ENCODE data around the gene FANCC.

The FANCC gene

GRCh38 chr9:95189251-95190098 lies 128.0 kb downstream of the FANCC start:
- DNase-seq (ENCODE audit: low read depth), result no peak

- no peak for DNase-seq (ENCODE audit: low read depth)
Observed at GRCh38 chr9:95188459-95188858, 129.1 kb downstream of the FANCC start.

- no peak for DNase-seq (ENCODE audit: low read depth)
Observed at GRCh38 chr9:95185956-95186355, 131.6 kb downstream of the FANCC start.

- no peak for DNase-seq (ENCODE audit: low read depth)
Observed at GRCh38 chr9:95182854-95183563, 134.5 kb downstream of the FANCC start.

GRCh38 chr9:95181835-95182234 lies 135.7 kb downstream of the FANCC start:
- DNase-seq (ENCODE audit: low read depth), result no peak

GRCh38 chr9:95181226-95181818 lies 136.2 kb downstream of the FANCC start:
- no peak for DNase-seq (ENCODE audit: low read depth)

- no peak for DNase-seq (ENCODE audit: low read depth)
Observed at GRCh38 chr9:95177617-95178016, 139.9 kb downstream of the FANCC start.

GRCh38 chr9:95176755-95177319 lies 140.7 kb downstream of the FANCC start:
- DNase-seq (ENCODE audit: low read depth), result no peak

- no peak for DNase-seq (ENCODE audit: low read depth)
Observed at GRCh38 chr9:95175523-95175922, 142.0 kb downstream of the FANCC start.

GRCh38 chr9:95174038-95174437 lies 143.5 kb downstream of the FANCC start:
- no peak for DNase-seq (ENCODE audit: low read depth)

- DNase-seq (ENCODE audit: low read depth), result no peak
Observed at GRCh38 chr9:95171596-95171995, 145.9 kb downstream of the FANCC start.

- no peak for DNase-seq (ENCODE audit: low read depth)
Observed at GRCh38 chr9:95171001-95171400, 146.5 kb downstream of the FANCC start.

GRCh38 chr9:95167998-95168397 lies 149.5 kb downstream of the FANCC start:
- DNase-seq (ENCODE audit: low read depth), result peak; percentile 47

- no peak for DNase-seq (ENCODE audit: low read depth)
Observed at GRCh38 chr9:95165004-95165403, 152.5 kb downstream of the FANCC start.

GRCh38 chr9:95157481-95158151 lies 159.9 kb downstream of the FANCC start:
- DNase-seq (ENCODE audit: low read depth), result no peak

GRCh38 chr9:95156074-95156473 lies 161.4 kb downstream of the FANCC start:
- DNase-seq (ENCODE audit: low read depth), result no peak

GRCh38 chr9:95155220-95155619 lies 162.3 kb downstream of the FANCC start:
- no peak for DNase-seq (ENCODE audit: low read depth)

GRCh38 chr9:95150903-95151302 lies 166.6 kb downstream of the FANCC start:
- DNase-seq (ENCODE audit: low read depth), result no peak

- DNase-seq (ENCODE audit: low read depth), result no peak
Observed at GRCh38 chr9:95148208-95148520, 169.3 kb downstream of the FANCC start.

GRCh38 chr9:95147452-95148207 lies 169.9 kb downstream of the FANCC start:
- no peak for DNase-seq (ENCODE audit: low read depth)
